GM10266 (cell line): Measurements from ENCODE around the gene SORBS2.

Experiments
- DNase-seq: peaks from one replicate; pipeline ENCODE4 v3.0.0; 2012; ENCODE audit errors: extremely low spot score
- CTCF ChIP-seq: IDR thresholded peaks from 2 replicates; pipeline ENCODE4 v1.5.1; 2012; ENCODE audit warnings: mild to moderate bottlenecking, low read depth; ENCODE audit not compliant: control insufficient read depth, insufficient read depth; ENCODE audit errors: missing control alignments

SORBS2 gene

GRCh38 chr4:185599553-185600243 is 212.3 kb downstream of the SORBS2 start:
- DNase-seq = no peak
- TF ChIP-seq CTCF = no peak

- no peak for DNase-seq
- no peak for TF ChIP-seq CTCF
Observed at GRCh38 chr4:185598846-185599552, 213.0 kb downstream of the SORBS2 start.

GRCh38 chr4:185597532-185598188 is 214.3 kb downstream of the SORBS2 start:
- DNase-seq = peak; percentile 74

GRCh38 chr4:185592845-185593488 is 219.0 kb downstream of the SORBS2 start:
- TF ChIP-seq CTCF = no peak
- DNase-seq = no peak

More at GRCh38 chr4:185597532-185598188, 214.3 kb downstream of the SORBS2 start:
- TF ChIP-seq CTCF = peak; percentile 98

- no peak for TF ChIP-seq CTCF
- no peak for DNase-seq
Observed at GRCh38 chr4:185592438-185592837, 219.6 kb downstream of the SORBS2 start.

- no peak for TF ChIP-seq CTCF
- DNase-seq = no peak
Observed at GRCh38 chr4:185591679-185592141, 220.3 kb downstream of the SORBS2 start.
